IMR-90 (cell line): Measurements from ENCODE around the gene SLX9.

Experiments used
- CTCF ChIP-seq: conservative IDR thresholded peaks from 2 replicates; pipeline ENCODE4 v1.5.1; 2012; ENCODE audit warnings: mild to moderate bottlenecking, low read depth, low read length, improper control_type of control experiment
- MAFK ChIP-seq: IDR thresholded peaks from 2 replicates; pipeline ENCODE4 v1.6.1; 2012; ENCODE audit warnings: low read depth, low read length, improper control_type of control experiment
- POLR2A ChIP-seq: IDR thresholded peaks from 2 replicates; pipeline ENCODE4 v1.6.1; 2012; ENCODE audit warnings: mild to moderate bottlenecking, low read depth, low read length
- RCOR1 ChIP-seq: IDR thresholded peaks from 2 replicates; pipeline ENCODE4 v1.6.1; 2012; ENCODE audit warnings: mild to moderate bottlenecking, low read length, improper control_type of control experiment; ENCODE audit not compliant: insufficient replicate concordance

- no peak for TF ChIP-seq RCOR1
- no peak for TF ChIP-seq MAFK
- TF ChIP-seq CTCF, result no peak
- TF ChIP-seq POLR2A, result no peak
These were observed 36.7 kb upstream of the SLX9 start for GRCh38 chr21:44903050-44903685.
